HEK293T (cell line): ENCODE results near the gene THEMIS.

Experiments
- CTCF ChIA-PET: fragments of 350-600 bp; formaldehyde crosslinking; extraction: SDS; loops from one replicate; lab custom pipeline; 2021; ENCODE audit warnings: antibody characterized with exemption, inconsistent platforms; lab: Yijun Ruan, JAX
- POLR2A ChIA-PET: fragments of 350-600 bp; formaldehyde crosslinking; extraction: SDS; loops from one replicate; lab custom pipeline; 2020; ENCODE audit warnings: antibody characterized with exemption, inconsistent platforms; lab: Yijun Ruan, JAX
- DNase-seq: peaks from one replicate; pipeline ENCODE4 v3.0.0; 2012; ENCODE audit warnings: mixed read lengths; ENCODE audit errors: extremely low spot score
- ARNT ChIP-seq: fragments of 450-650 bp; IDR thresholded peaks from 2 replicates; pipeline ENCODE4 v1.6.1; 2017; ENCODE audit warnings: mild to moderate bottlenecking
- BHLHE40 ChIP-seq: fragments of 450-650 bp; IDR thresholded peaks from 2 replicates; pipeline ENCODE4 v1.6.1; 2016; ENCODE audit warnings: mild to moderate bottlenecking, moderate library complexity, borderline replicate concordance
- CTBP1 ChIP-seq: fragments of 450-650 bp; IDR thresholded peaks from 2 replicates; pipeline ENCODE4 v1.6.1; 2016; ENCODE audit warnings: borderline replicate concordance
- ELF4 ChIP-seq: fragments of 450-650 bp; IDR thresholded peaks from 2 replicates; pipeline ENCODE4 v1.6.1; 2017; ENCODE audit warnings: antibody characterized with exemption
- FOXA1 ChIP-seq: fragments of 450-650 bp; IDR thresholded peaks from 2 replicates; pipeline ENCODE4 v1.6.1; 2016; ENCODE audit warnings: mild to moderate bottlenecking
- FOXK2 ChIP-seq: fragments of 450-650 bp; IDR thresholded peaks from 2 replicates; pipeline ENCODE4 v1.6.1; 2016; ENCODE audit warnings: mild to moderate bottlenecking
- FOXM1 ChIP-seq: fragments of 450-650 bp; IDR thresholded peaks from 2 replicates; pipeline ENCODE4 v1.6.1; 2017; ENCODE audit warnings: mild to moderate bottlenecking, borderline replicate concordance
- HDGF ChIP-seq: fragments of 450-650 bp; IDR thresholded peaks from 2 replicates; pipeline ENCODE4 v1.6.1; 2017; ENCODE audit warnings: antibody characterized with exemption, borderline replicate concordance
- L3MBTL2 ChIP-seq: fragments of 450-650 bp; conservative IDR thresholded peaks from 2 replicates; pipeline ENCODE4 v1.6.1; 2016; ENCODE audit warnings: mild to moderate bottlenecking
- LEF1 ChIP-seq: fragments of 450-650 bp; IDR thresholded peaks from 2 replicates; pipeline ENCODE4 v1.6.1; 2017; ENCODE audit warnings: mild to moderate bottlenecking, borderline replicate concordance
- NFRKB ChIP-seq: fragments of 450-650 bp; IDR thresholded peaks from 2 replicates; pipeline ENCODE4 v1.6.1; 2016; ENCODE audit warnings: mild to moderate bottlenecking, moderate library complexity
- PKNOX1 ChIP-seq: fragments of 450-650 bp; IDR thresholded peaks from 2 replicates; pipeline ENCODE4 v1.6.1; 2016
- SP1 ChIP-seq: fragments of 450-650 bp; IDR thresholded peaks from 2 replicates; pipeline ENCODE4 v1.6.1; 2017
- SUZ12 ChIP-seq: fragments of 450-650 bp; IDR thresholded peaks from 2 replicates; pipeline ENCODE4 v1.6.1; 2016; ENCODE audit warnings: mild to moderate bottlenecking
- TARDBP ChIP-seq: fragments of 450-650 bp; IDR thresholded peaks from 2 replicates; pipeline ENCODE4 v1.6.1; 2016
- ZNF384 ChIP-seq: fragments of 450-650 bp; IDR thresholded peaks from 2 replicates; pipeline ENCODE4 v1.6.1; 2016

Gene THEMIS

GRCh38 chr6:127902933-127903332, 2.1 kb upstream of the THEMIS start:
- ChIA-PET CTCF (no interaction called here), POLR2A (no interaction called here)
- no peak for DNase-seq
- TF ChIP-seq FOXA1 (no peak), NFRKB (no peak), ELF4 (no peak), BHLHE40 (no peak), TARDBP (no peak)

GRCh38 chr6:127897484-127897883, 3.4 kb downstream of the THEMIS start:
- TF ChIP-seq FOXK2 = no peak
- no peak for TF ChIP-seq TARDBP
- POLR2A ChIA-PET = no interaction called here
- DNase-seq = no peak
- CTCF ChIA-PET = no interaction called here

DNA sequence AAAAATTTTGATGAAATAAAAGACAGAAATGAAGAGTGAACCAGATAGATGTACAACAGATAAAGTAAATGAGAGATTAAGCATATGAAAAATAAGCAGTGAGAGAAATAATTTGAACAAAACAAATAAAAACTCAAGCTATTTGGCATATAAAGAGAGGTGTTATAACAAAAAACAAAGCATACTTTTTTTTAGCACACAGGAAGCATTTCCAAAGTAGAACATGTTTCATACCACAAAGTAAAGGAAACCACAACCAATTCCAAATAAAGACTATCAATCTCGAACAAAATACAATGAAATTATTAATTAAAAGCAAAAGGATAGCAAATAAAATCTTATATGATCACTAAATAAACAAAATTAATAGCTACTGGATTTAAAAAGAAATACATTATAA, 6.8 kb downstream of the THEMIS start:
- POLR2A ChIA-PET = no interaction called here
- no peak for DNase-seq
- CTCF ChIA-PET = no interaction called here
- TF ChIP-seq SUZ12 (no peak), L3MBTL2 (no peak), PKNOX1 (no peak)

- no peak for DNase-seq
- no peak for TF ChIP-seq BHLHE40
- no peak for TF ChIP-seq ELF4
- TF ChIP-seq SUZ12 = no peak
- TF ChIP-seq ARNT = no peak
- no peak for TF ChIP-seq FOXM1
- TF ChIP-seq SP1 = no peak
- TF ChIP-seq HDGF = no peak
- no peak for TF ChIP-seq LEF1
- TF ChIP-seq ZNF384 = no peak
- TF ChIP-seq NFRKB = no peak
- no peak for TF ChIP-seq TARDBP
- no peak for TF ChIP-seq FOXK2
- POLR2A ChIA-PET = no interaction called here
- CTCF ChIA-PET = no interaction called here
These were observed 7.3 kb downstream of the THEMIS start for GRCh38 chr6:127893541-127893940.

DNA sequence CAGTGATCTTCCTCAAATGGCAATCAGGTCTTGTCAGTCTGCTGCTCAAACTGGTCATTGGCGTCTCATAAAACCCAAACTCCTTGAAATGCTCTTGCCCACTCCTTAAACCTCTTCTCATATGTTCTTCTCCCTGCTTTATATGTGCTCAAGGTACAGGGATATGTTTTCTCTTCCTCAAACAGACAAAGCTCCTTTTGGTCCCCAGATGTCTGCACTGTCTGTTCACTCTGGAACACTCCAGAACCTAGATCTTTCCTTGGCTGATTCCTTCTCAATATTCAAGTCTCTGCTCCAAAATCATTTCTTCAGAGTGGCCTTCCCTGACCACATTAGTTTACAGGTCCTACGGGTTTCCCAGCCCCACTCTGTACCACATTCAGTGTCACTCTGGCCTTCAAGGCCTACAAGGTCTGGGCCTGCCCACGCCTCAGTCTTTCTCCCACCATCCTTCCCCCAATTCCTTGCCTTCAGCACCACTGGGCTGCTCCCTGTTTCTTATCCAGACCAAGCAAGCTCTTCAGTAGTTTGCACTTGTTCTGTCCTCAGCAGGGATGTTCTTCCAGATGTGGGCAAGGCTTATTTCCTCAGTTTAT, 9.0 kb downstream of the THEMIS start:
- POLR2A ChIA-PET = no interaction called here
- no peak for DNase-seq
- CTCF ChIA-PET = no interaction called here
- TF ChIP-seq TARDBP (no peak), ARNT (no peak), CTBP1 (no peak), PKNOX1 (no peak), L3MBTL2 (no peak), NFRKB (no peak), SP1 (no peak), ZNF384 (no peak), FOXK2 (no peak), LEF1 (no peak), FOXA1 (no peak), BHLHE40 (no peak), HDGF (no peak), ELF4 (no peak), SUZ12 (no peak), FOXM1 (no peak)

- no peak for DNase-seq
These were observed 14.3 kb downstream of the THEMIS start for GRCh38 chr6:127886603-127887002.

More at GRCh38 chr6:127886603-127887002, 14.3 kb downstream of the THEMIS start:
- TF ChIP-seq FOXM1 (no peak), L3MBTL2 (no peak), CTBP1 (no peak), ZNF384 (no peak), NFRKB (no peak), FOXK2 (no peak), TARDBP (no peak), PKNOX1 (no peak), HDGF (no peak), SP1 (no peak), SUZ12 (no peak), FOXA1 (no peak), ELF4 (no peak), BHLHE40 (no peak), LEF1 (no peak), ARNT (no peak)
- ChIA-PET CTCF (no interaction called here), POLR2A (no interaction called here)
